GM12878 (cell line): ENCODE measurements around the gene IGSF23. TPM values are rescaled to one million over a fixed set of nuclear protein-coding genes. Genes with fewer than 3 reads are reported as not detected.

Source experiments
- EGR1 ChIP-seq, 2 experiments: IDR thresholded peaks; 1 replicate in 1 of 2; 2 replicates in 1 of 2; pipeline ENCODE4 v1.6.1; 2011 to 2012; ENCODE audit warnings: low read depth in 2 of 2, low read length in 2 of 2, borderline replicate concordance in 1 of 2, mild to moderate bottlenecking in 1 of 2, moderate library complexity in 1 of 2
- ZNF622 ChIP-seq: fragments of 450-650 bp; IDR thresholded peaks from 2 replicates; pipeline ENCODE4 v1.6.1; 2017; ENCODE audit warnings: mild to moderate bottlenecking, inconsistent platforms
- polyA plus RNA-seq, 11 experiments: library from polyadenylated mRNA; depleted of rRNA in 4 of 11; unstranded in 6 of 11; stranded (reverse) in 5 of 11; fragments of >200 nt; fragmentation: Nextera tagmentation in 4 of 11; fragmentation: Illumina TruSeq in 1 of 11; extraction: Ambion mirVana in 4 of 11; extraction: Trizol in 1 of 11; gene quantifications; 1 replicate in 1 of 11; 2 replicates in 10 of 11; pipeline versions ENCODE4 v1.2.1 to v1.2.3, GENCODE V29; 2011 to 2016; ENCODE audit warnings: inconsistent platforms in 2 of 11, missing spikeins in 2 of 11, low read depth in 1 of 11
- total RNA-seq, 4 experiments: library from RNA; depleted of rRNA in 3 of 4; stranded (reverse); fragments of >200 nt in 3 of 4; fragmentation: Illumina TruSeq in 1 of 4; extraction: Trizol in 1 of 4; gene quantifications; 2 replicates each; pipeline versions ENCODE4 v1.2.1 to v1.2.3, GENCODE V29; 2013 to 2021
- TF ChIP-seq, protein P1 (sequence below): IDR thresholded peaks from 2 replicates; pipeline ENCODE4 v1.6.1; 2011; ENCODE audit warnings: low read depth, low read length, improper control_type of control experiment, borderline replicate concordance
- TF ChIP-seq, protein P2 (sequence below): IDR thresholded peaks from 2 replicates; pipeline ENCODE4 v1.6.1; 2011; ENCODE audit warnings: borderline replicate concordance, low read depth, mild to moderate bottlenecking, moderate library complexity, mixed read lengths, low read length; ENCODE audit not compliant: insufficient read depth; ENCODE audit errors: extremely low read length
- TF ChIP-seq, protein P3 (sequence below): IDR thresholded peaks from 2 replicates; pipeline ENCODE4 v1.6.1; 2011; ENCODE audit warnings: mild to moderate bottlenecking, low read depth, low read length, moderate library complexity; ENCODE audit not compliant: insufficient replicate concordance

Gene IGSF23
- total and polyA plus RNA-seq, 10 of the 15 experiments (the other 5 are each of a cell fraction or from before 2014, with no cell fraction given), result not detected

DNA sequence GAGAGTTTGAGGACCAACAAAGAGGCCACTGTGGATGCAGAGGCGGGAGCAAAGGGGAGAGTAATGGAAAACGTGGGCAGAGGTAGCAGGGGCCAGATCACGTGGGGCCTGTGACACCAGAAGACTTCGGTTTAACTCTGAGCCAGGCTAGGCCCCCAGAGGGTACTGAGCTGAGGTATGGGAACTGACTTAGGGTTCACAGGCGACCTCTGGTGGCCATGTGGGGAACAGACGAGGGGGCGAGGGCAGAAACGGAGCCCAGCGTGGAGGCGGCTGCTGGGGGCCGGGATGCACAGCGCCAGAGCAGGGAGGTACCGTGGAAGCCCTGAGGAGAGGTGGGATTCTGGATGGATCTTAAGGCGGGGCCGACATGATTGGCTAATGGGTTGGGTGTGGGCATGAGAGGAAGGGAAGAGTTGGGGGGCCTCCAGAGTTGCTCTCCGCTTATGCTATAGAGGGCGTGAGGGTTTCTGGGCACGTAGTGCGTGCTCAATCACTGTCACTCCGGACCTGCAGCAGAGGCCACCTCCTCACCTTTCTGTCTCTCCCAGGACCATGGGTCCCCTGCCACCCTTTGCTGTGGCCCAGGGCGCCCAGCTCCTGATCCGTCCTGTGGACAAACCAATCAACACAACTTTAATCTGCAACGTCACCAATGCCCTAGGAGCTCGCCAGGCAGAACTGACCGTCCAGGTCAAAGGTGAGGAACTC is 44.0 kb downstream of the IGSF23 start (continued):
- TF ChIP-seq, protein P1, sequence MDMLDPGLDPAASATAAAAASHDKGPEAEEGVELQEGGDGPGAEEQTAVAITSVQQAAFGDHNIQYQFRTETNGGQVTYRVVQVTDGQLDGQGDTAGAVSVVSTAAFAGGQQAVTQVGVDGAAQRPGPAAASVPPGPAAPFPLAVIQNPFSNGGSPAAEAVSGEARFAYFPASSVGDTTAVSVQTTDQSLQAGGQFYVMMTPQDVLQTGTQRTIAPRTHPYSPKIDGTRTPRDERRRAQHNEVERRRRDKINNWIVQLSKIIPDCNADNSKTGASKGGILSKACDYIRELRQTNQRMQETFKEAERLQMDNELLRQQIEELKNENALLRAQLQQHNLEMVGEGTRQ, result peak; percentile 3; the same call in 1 of the 2 replicates
- TF ChIP-seq EGR1 (IDR thresholded peaks at IDR 0.05; ENCODE audit: borderline replicate concordance in 1 of 2, low read depth in 2 of 2, low read length in 2 of 2) (peak in 1 of 2 experiments; percentile 38; a peak in 1 of 3 replicates), ZNF622 (no peak)
- TF ChIP-seq, protein P2, sequence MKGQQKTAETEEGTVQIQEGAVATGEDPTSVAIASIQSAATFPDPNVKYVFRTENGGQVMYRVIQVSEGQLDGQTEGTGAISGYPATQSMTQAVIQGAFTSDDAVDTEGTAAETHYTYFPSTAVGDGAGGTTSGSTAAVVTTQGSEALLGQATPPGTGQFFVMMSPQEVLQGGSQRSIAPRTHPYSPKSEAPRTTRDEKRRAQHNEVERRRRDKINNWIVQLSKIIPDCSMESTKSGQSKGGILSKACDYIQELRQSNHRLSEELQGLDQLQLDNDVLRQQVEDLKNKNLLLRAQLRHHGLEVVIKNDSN, result peak; percentile 40
- TF ChIP-seq, protein P3, sequence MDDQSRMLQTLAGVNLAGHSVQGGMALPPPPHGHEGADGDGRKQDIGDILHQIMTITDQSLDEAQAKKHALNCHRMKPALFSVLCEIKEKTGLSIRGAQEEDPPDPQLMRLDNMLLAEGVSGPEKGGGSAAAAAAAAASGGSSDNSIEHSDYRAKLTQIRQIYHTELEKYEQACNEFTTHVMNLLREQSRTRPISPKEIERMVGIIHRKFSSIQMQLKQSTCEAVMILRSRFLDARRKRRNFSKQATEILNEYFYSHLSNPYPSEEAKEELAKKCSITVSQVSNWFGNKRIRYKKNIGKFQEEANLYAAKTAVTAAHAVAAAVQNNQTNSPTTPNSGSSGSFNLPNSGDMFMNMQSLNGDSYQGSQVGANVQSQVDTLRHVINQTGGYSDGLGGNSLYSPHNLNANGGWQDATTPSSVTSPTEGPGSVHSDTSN, result no peak
